ENCODE results near the gene APOBEC3C. TPM values are rescaled to one million over a fixed set of nuclear protein-coding genes. Genes with fewer than 3 reads are reported as not detected.

Gene APOBEC3C
- total and polyA plus RNA-seq, 2 of the 4 experiments (the other 2 are of a cell fraction) = 6.6 to 32.0 TPM

- dilution Hi-C loops (cut with HindIII; ENCODE audit: low sequenced_read_pairs, unreplicated experiment) = no loop called here
- no peaks in the 10 kb centered on the region for H3K79me1 ChIP-seq (ENCODE audit: low read depth in 1 of 2, low read length in 2 of 2)
- H3K23ac ChIP-seq (ENCODE audit: low read depth, low read length) = no peak overlapping the region
- intact Hi-C loops (cut with micrococcal nuclease) = no loop called here
- no peak overlapping the region for H2AK9ac ChIP-seq (replicated peaks; ENCODE audit: low read depth, low read length, poor library complexity)
- no peak overlapping the region for H2AFZ ChIP-seq (replicated peaks; ENCODE audit: low read length, poor library complexity)
- no peak overlapping the region for H3K56ac ChIP-seq (ENCODE audit: extremely low read depth, insufficient read depth, low read length)
- no TSS peak for BruUV-seq (replicated peaks)
- H3K9ac ChIP-seq (ENCODE audit: low read depth, low read length) = no peak overlapping the region
- H3K27ac ChIP-seq (ENCODE audit: insufficient read depth, low read length) = no peak overlapping the region
- ChIA-PET POLR2A (ENCODE audit: unreplicated experiment) (no interaction called here), CTCF (no interaction called here)
- no peak overlapping the region for H3K14ac ChIP-seq (replicated peaks; ENCODE audit: low read depth, low read length)
- in situ Hi-C loops (cut with MboI; ENCODE audit: low sequenced_read_pairs) = no loop called here
- no peak overlapping the region for H4K5ac ChIP-seq (ENCODE audit: low read depth, low read length)
- no peaks in the 10 kb centered on the region for H4K20me1 ChIP-seq (ENCODE audit: insufficient read depth, low read length)
- H3K36me3 ChIP-seq (ENCODE audit: control insufficient read depth, insufficient read depth, low read length) = peaks cover 4% of the 10 kb centered on the region; the same call in 1 of the 2 replicates
- H2BK20ac ChIP-seq (ENCODE audit: low read depth, low read length) = no peak overlapping the region
- no peaks in the 10 kb centered on the region for H3K4me1 ChIP-seq (ENCODE audit: control insufficient read depth, insufficient read depth, low read length)
- H3K4me2 ChIP-seq (ENCODE audit: low read depth, low read length) = no peak overlapping the region
- no peak overlapping the region for H4K8ac ChIP-seq (ENCODE audit: low read depth in 2 of 2, low read length in 2 of 2)
- no CpG with 5 or more reads among the region's 4 CpGs for WGBS, 2 experiments (ENCODE audit: extremely low coverage in 2 of 2, insufficient read length in 1 of 2)
- H3K27me3 ChIP-seq (ENCODE audit: control insufficient read depth, insufficient read depth, low read length) = no peaks in the 10 kb centered on the region
- H3K9me1 ChIP-seq (ENCODE audit: insufficient read depth, low read length) = no peaks in the 10 kb centered on the region
- ATAC-seq (ENCODE audit: low read depth) = no peak
- no peak overlapping the region for H4K91ac ChIP-seq (ENCODE audit: insufficient read depth, low read depth, low read length)
- no peak for TF ChIP-seq RFX5 (IDR thresholded peaks at IDR 0.05; ENCODE audit: low read depth, low read length)
- TF ChIP-seq SMC3 (IDR thresholded peaks at IDR 0.05; ENCODE audit: low read depth, low read length) = no peak
- H3K4me3 ChIP-seq (ENCODE audit: insufficient read depth, low read depth, low read length) = no peak overlapping the region
- H3K18ac ChIP-seq (ENCODE audit: low read depth, low read length) = no peak overlapping the region
- DNase-seq = no peak
- no peak overlapping the region for H3K4ac ChIP-seq (ENCODE audit: low read depth, low read length)
- H3K9me3 ChIP-seq (ENCODE audit: control insufficient read depth, insufficient read depth, low read length) = no peaks in the 10 kb centered on the region
- H2BK5ac ChIP-seq (ENCODE audit: low read depth, low read length, poor library complexity, severe bottlenecking) = no peak overlapping the region
- no peak overlapping the region for H2BK120ac ChIP-seq (ENCODE audit: low read depth, low read length)
- no peak overlapping the region for H2BK15ac ChIP-seq (ENCODE audit: low read depth, low read length)
- no peak overlapping the region for H2AK5ac ChIP-seq (ENCODE audit: low read depth, low read length)
Observed at GRCh38 chr22:39027717-39028116, 13.7 kb downstream of the APOBEC3C start.
